UCSD-AML1 (cell line): Measurements from ENCODE around the gene OPTN.

Experiments
- DNase-seq: peaks from one replicate; lab custom pipeline; 2025; ENCODE audit not compliant: unreplicated experiment; lab: John Stamatoyannopoulos, UW

OPTN gene

GRCh38 chr10:13180788-13181187 lies 80.8 kb downstream of the OPTN start:
- no peak for DNase-seq

DNA sequence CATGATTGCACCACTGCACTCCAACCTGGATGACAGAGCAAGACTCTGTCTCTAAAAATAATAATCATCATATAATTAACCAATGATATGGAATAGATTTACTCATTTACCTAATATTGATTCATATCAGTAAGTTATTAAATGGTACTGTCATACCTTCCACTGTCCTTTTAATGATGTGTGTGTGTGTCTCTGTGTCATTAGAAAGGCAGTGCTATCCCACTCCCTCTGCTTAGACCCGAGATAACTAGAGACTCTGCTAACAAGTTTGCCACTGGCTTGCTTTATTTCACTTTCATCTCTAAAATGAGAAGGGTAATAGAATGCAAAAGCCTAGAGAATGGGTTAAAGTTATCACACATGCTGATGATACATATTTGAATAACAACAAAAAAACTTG lies 82.5 kb downstream of the OPTN start:
- no peak for DNase-seq

DNA sequence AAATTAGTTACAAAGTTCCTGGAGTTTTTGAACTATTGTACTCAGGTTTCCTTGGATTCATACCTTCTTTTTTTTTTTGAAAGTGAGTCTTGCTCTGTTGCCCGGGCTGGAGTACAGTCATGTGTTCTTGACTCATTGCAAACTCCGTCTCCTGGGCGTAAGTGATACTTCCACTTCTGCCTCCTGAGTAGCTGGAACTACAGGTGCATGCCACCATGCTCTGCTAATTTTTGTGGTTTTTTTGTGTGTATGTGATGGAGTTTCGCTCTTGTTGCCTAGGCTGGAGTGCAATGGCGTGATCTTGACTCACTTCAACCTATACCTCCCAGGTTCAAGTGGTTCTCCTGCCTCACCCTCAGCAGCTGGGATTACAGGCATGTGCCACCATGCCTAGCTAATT lies 83.7 kb downstream of the OPTN start:
- no peak for DNase-seq

DNA sequence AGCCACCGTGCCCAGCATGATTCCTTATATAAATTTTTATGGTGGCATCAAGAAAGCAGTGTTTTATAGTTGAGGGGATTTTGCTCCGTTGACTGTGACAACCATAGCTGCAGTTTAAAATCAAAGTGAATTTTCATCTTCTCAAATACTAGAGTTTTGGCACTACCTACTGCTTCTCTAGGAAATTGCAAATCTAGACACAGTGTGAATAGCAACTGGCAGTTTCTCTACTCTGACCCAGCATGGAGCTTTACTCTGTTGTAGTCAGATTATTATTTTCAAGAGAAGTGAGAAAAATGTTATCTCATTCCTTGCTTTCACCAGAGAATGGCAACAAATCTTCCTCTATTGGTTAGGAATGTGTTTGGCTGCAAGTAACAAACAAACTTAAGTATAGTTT lies 84.3 kb downstream of the OPTN start:
- no peak for DNase-seq

GRCh38 chr10:13184730-13185514 lies 85.0 kb downstream of the OPTN start:
- DNase-seq = no peak

- DNase-seq = no peak
These were observed 87.2 kb downstream of the OPTN start for GRCh38 chr10:13187135-13187534.
